Stimulated activated CD8-positive, alpha-beta memory T cell treated with anti-CD3 and anti-CD28 coated beads, Interleukin-15, amount 100 ng/mL, for 4 hours (primary cell): ENCODE results near the gene SPATA16.

Experiments used
- DNase-seq, 2 donors: peaks; one replicate each; pipeline ENCODE4 v3.0.0-alpha.2; 2020; ENCODE audit warnings: low read depth in 2 of 2

Gene SPATA16

DNA sequence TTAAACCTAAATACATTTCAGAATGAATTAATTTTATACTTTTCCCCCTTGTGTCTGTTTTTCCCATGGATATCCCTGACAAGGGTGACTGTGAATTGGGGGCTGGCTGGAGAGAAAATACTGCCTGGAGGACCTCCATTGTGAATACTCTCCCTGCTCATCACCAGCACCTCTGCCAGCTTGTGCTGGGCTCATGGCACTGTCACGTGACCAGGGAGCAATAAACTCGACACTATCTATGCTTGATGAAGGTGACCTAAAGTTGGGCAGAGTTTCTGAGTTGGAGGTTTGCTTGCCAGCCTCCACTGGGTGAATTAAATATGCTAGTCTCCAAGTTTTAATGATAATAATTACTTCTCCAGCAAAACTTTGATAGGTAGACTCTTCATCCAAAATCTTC is 189.5 kb downstream of the SPATA16 start:
- DNase-seq = no peak

DNA sequence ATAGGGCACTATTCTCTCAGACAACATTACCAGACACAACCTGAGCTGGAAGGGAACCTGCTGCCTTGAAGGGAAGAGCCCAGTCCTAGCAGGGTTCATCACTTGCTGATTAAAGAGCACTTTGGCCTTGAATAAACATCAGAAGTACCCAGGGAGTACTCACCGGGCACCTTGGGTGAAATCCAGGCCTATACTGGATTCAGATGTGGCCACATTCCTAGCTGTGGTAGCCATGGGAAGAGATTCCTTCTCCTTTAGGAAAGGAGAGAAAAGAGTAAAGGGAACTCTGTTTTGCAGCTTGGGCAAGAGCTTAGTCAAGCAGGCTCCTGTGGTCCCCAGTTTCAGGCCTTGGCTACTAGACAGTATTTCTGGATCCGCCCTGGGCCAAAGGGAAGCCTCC is 195.0 kb downstream of the SPATA16 start:
- no peak for DNase-seq

DNA sequence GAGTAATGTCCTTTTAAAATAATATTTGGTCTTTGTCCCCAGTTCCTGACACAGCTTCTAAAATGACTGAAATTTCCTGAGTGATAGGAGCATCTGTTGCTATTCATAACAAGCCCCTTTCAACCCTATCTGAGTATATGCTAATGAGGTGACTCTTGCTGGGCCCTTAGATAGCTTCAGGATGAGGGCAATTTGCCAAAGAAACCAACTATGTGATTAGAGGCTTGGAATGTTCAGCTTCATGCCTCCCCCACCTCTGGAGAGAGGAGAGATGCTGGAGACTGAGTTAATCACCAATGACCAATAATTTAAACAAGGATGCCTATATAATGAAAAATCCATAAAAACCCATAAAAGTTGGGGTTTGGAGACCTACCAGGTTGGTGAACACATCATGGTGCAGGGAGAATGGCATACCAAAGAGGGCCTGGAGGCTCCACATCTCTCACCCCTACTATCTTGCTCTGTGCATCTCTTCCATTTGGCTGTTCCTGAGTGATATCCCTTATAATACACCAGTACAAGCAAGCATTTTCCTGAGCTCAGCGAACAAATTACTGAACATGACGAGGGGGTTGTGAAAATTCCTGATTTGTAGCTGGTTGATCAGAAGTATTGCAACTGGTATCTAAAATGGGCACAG is 201.3 kb downstream of the SPATA16 start:
- DNase-seq = no peak

DNA sequence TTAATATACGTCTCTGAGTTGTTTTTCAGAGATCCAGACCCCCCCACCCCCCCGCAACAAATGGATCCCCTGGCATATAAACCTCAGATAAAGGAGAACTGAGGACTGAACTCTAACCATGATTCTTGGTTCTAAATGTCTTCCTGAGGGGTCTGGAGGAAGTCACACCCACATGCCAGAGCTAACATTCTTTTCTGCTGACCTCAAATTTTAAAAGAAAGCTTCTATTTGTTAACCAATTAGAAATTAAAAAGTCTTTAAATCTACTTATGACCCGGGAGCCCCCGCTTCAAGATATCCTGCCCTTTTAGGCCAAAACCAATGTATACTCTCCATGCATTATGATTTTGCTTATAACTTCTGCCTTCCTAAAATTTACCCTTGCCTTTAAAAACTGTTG is 202.2 kb downstream of the SPATA16 start:
- DNase-seq = no peak

DNA sequence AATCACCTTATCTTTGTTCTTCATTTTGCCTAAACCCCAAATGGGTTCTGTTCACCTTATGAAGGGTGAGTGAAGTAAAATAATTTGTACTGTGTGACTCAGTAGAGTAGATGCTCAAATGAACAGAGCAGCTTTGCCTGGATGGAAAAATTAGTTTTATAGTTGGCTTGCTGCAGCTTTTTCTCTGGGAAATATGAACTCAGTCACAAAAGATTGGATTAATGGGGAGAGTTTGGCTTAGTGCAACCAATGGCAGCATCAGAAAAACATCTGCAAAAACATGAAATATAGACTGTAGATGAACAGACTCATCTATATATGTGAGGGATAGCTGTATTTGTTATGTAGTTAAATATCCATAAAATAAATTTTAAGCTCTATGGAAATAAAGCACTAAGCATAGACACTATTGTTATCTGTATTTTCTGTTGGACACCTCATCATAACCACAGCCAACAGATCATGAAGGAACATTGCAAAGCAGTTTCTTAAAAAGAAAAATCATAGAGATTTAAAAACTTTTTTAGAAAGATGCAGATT is 209.2 kb downstream of the SPATA16 start:
- no peak for DNase-seq

DNA sequence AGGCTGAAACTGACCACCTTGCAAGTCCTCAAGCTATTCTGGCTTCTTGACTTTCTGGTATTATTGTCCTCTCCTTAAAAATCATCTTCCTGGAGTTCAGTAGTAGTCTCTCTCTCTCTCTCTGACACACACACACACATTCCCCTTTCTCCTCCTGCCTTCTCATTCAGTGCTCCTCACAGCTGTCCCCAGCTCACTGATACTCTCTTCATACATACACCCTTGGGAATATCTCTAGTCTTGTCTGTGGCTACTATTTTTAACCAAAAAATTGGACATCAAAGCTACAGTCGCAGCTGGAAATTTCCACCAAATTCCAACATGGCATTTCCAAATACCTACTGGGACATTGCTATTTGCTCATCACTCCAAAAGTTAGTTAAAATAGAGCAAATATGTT is 211.6 kb downstream of the SPATA16 start:
- DNase-seq = no peak

DNA sequence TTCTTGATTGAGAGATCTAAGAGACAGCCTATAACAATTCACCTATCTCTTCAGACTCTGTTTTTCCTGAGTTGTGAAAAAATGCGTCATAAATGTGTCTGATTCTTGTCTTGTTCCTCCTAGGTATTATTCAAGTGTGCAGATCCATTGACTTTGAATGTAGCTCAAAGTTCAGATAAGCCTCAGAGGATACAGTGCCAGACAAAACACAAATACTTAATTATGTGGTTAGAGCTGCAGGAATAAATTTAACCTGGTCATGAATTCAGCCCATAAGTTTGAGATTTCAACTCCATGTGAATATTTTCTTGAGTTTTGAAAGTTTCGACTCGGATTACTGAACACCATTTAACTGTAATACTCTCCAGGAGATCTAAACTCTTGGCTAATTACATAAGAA is 216.5 kb downstream of the SPATA16 start:
- no peak for DNase-seq

DNA sequence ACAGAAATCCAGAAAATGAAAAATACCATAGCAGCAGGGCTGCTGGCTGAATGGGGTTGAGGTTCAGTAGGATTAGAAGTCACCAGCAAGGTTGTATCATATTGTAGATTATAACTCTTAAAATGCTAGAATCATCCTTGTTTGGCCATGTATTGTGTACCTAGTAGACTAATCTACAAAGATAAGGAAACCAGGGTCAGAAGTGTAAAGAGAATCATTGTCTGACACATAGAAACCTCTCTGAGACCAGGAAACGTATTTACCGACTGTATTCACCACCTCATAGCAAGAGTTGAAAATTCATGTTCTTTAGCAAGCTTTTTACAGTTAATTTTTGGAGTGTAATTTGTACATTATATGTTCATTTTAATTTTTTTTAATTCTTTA is 221.7 kb downstream of the SPATA16 start:
- DNase-seq = no peak

DNA sequence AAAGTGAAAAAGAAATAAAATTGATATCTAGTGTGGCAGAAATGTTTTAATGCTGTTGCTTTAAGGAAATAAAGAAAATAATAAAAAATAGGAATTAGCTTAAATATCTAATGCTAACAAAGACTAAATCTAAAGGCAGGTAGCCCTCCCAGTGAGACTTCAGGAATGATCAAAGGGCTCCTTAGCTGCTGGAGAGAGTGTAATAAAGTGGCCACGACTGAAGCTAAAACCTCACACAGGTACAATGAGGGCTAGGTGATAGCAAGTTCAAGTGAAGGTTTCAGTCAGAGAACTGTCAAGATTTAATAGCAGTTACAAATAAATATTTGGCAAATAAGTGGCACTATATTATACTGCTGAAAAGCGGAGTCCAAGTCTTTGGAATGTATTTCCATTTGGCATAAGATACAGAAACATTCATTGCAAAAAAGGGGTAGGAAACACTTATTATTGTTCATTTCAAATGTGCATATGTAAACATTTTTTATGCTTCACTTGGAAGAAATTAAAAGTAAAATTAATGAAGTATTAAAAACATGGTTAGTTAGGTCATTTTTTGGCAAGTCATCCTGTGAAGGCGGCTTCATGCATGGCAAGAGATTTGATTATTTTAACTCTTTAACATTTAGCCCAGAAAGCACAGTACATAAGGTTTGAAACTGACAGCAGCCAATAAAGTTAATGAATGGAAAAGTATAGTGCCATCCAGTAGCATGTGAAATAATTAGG is 222.3 kb downstream of the SPATA16 start:
- no peak for DNase-seq

DNA sequence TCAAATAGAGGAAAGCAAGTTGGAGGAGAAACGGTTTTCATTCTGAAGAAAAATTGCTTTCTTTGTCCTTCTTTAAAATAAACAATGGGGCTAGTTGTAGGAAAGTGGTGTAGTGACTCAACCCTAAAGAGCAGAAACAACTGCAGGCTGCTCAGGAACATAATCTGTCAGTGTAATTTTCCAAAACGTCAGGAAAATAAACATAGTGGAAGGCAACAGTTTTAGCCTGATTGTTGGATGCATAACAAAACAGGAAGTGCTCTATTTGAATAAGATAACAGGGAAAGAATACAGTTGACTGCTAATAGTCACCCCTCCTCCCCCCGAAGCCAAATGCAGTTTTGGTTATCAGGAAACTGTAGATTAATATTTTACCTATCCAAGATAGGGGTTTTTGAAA is 222.9 kb downstream of the SPATA16 start:
- DNase-seq = no peak

DNA sequence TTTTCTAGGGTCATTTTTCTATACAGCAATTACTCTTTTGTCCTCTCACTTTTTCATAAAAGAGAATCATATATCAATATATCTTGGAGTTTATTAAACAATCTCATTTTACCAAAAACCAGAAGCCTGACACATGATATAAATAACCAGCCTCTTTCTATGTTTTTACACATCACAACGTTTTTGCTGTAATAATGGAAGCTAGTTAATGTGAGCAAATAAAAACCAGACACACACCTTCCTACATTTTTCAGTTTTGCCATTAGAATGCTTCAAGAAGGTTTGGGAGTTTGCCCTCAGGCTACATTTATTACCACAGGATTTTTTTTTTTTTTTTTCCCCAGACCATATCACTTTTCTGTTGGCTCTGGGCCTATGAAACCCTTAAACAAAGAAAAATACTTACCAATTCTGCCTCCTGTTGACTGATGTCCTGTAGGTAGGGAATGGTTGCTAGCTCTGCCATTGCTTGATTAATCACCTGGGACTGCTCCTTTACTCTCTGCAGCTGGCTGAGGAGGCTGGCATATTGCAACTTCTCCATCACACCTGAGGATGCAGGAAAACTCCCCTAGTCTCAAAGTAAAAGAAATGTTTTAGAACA is 225.0 kb downstream of the SPATA16 start:
- no peak for DNase-seq

DNA sequence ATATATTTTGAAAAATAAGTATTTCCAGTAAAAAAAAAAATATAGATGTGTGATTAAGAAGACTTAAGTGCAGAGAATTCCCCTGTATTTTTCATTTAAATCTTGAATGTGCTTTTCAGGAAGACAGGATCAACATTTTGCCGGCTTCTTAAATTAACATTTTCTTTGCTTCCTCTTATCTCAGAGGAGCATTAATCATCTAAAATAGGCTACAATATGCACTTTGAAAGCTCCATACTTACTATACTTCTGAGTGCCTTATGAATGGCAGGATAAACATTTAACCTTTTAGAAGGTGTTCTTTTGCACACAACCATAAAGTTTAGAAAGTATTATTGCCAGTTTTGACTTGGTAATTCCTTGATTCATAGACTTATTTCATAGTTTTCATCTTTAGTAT is 226.2 kb downstream of the SPATA16 start:
- DNase-seq = no peak

DNA sequence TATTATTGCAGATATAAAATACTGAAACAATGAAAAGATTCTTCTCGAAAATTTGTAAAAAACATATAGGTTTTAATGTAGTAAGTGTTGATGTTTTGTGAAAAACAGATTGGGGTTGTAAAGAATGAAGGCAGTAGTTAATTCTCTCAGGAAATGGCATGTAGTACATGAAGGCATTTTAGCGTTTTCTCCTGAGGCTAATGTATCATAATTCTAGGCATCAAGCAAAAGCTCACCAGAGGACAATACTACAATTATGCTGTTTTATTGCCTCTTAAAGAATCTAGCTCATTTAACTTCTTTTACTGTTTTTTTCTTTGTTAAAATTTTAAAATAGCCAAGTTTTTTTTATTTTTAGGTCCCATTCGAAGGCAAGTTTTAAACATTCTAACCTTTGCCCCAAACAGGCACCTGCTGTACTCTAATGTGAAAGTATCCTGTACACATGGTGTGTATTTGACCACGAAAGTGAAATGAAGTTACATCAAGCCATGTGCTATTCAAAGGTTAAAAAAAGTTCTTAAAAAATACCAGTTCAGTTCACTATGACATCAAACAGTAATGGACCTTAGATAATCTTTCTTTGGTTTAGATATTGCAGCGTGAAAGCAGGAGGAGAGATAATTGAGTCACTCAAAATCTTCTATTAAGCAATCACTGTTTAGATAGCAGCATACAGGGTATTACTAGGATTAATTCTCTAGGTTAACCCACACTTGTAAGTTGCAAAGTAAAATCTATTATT is 227.0 kb downstream of the SPATA16 start:
- DNase-seq = no peak

DNA sequence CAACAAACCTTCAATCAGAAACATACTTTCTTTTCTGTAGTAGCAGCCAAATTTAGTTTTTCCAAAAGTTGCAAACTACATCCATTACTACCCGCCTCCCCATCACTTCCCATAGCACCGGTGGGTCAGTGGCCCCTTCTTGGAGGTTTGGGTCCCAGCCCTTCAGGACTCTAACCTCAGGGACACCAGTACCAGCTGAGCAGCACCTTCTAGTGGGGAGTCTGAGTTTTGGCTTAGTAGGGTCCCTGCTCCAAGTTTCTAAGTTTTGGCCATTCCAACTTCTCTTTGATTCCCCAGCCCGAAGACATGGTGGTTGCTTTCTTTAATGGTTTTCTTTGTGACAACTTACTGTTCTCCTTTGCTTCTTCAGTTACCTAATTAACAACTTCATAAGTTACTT is 229.9 kb downstream of the SPATA16 start:
- DNase-seq = no peak

DNA sequence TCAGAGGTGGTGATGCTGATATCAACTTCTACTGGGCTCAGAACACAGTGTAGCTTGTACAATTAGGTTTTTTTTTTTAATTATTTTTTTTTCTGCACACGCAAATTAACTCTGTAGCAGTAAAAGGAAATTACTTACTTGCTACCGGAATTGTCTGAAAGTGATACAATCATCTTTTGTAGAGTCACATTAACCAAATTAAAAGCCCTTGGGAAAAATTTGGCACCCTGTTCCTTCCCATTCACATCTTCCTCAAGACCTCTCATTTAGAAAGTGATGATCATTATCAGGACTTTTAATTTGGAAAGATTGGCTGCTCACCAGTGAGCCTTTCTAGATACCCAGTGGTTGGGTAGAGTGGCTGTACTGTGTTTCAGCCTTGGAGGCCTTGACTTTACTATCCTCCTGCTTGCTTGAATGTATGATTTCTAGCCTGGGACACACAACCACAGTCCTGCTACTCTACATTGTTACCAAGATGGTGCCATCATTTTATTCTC is 232.2 kb downstream of the SPATA16 start:
- no peak for DNase-seq

DNA sequence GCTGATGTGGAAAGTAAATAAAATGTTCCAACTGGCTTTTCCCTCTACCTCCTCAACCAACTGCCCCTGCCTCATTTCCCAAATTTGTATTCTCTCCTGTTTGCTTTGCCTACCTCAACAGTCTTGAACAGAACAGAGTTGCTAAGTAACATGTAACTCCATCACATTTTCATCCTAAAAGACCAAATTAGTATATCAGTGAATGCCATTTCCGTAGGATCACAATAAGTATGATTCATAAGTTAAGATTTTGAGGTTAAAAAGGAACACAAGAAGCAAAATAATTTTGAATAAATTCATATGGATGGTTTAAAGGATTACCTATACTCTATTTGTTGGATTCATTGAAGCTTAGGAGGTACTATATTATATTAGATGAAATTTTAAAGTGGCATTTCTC is 235.6 kb downstream of the SPATA16 start:
- DNase-seq = no peak

DNA sequence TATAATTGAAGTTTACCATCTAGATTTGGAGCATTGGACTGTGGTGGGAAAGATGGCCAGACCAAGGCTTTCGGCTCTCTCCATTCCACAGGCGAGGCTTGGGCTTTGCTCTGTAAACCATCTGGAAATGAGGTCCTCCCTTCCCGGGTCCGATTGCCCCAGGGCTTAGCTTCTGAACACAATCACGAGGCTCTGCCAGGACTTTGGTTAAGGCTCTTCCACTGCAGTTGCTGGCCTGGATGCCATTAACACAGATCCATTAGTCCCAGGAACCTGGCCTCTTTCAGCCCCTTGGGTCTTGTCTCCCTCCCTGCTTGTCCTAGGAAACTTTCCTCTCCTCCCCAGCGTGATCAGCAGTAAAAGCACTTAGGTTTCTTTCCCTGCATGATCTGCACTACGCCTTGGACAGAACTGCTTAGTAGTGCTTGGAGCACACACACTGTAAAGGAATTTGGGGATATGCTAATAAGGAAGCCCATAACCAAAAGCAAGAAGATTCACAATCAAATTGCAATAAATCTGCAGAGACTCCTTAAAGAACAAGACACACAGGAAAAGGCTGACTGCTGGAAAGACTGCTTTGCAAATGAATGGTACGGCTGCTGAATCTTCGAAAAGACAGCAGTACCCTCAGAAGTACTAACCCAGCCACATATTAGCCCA is 236.2 kb downstream of the SPATA16 start:
- DNase-seq = no peak

DNA sequence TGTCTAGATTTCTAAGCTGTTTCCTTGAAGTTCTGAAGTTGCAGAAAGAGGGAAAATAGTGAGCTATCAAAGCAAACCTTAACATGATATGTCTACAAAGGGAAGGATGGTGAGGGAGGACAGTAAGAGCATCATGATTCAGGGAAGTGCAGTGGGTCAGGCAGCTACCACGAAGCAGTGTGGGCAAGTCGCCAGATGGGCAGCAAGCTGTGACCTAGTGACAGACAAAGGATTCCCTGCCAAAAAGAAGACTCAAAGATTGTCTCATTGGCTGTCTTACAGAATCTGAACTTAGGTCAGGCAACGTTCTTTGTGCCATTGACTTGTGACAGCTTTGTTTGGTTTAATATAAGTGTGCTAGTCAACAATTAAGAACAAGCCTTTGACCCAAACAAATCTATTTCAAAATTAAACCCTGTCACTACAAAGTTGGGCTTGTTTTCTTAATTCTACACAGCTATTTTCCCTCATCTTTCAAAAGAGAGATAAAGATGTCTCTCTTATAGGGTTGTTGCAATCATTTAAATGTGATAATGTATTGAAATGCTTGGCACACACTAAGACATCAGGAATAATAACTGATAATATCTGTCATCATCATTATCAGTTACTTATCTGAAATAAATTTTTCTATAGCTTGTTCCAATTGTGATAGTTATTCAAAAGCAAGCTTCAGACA is 237.3 kb downstream of the SPATA16 start:
- no peak for DNase-seq

DNA sequence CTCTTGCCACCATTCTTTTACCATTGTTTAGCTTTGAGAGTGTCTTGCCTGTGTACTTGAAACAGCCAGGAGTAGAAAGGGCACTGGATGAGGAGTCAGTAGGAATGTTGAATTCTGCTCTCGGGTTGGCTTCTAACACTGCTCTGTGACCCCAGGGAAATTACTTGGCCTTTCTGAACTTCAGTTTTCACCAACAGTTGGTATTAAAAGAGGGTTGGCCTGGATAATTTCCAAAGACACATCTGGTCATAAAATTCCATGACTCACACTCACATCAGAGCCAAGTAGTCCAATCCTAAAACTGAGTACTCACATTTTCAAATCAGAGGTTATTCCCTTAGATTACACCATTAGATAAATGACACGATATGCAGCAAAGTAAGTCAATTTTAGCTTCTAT is 248.9 kb downstream of the SPATA16 start:
- no peak for DNase-seq

DNA sequence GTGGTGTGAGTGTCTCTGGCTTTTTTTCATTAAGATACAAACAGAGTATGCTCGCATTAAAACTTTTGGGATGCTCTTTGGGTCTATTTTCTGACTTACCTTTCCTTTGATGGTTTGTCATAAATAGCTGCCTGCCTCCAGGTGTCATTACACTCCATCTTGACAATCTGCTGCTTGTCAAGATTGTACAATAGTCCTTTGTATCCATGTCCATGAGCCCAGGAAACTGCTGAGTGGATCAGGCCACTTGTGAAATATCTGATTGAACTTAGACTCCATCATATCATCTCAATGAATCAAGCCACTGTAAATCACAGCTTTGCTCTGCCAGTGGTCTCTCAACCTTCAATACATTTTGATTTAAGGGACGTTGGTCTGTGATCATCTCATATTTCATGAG is 255.3 kb downstream of the SPATA16 start:
- DNase-seq = no peak

DNA sequence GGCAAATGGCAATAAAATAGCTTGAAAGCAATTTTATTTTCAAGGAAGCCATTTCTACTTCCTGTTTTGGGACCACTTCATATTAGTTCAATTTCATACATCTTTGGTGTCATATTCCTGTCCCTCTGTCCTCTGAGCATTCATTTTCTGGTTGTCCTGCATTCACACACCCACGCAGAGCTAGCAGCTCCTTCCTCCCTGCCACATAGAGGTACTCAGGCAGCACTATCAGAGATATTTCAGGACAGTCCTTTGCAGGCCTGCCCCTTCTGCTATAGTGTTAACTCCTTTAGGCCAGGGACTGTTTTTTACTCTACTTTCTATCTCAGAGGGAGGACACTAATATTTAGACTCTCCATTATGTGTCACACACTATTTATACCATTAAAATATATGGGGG is 258.5 kb downstream of the SPATA16 start:
- no peak for DNase-seq
